Stimulated activated CD8-positive, alpha-beta memory T cell treated with anti-CD3 and anti-CD28 coated beads, Interleukin-12 subunit alpha, Interleukin-12 subunit beta, amount 100 ng/mL, for 24 hours (primary cell): ENCODE measurements around the gene OR2F1.

Source experiments
- DNase-seq: peaks from one replicate; pipeline ENCODE4 v3.0.0-alpha.2; 2020; ENCODE audit errors: extremely low read depth

Gene OR2F1

DNA sequence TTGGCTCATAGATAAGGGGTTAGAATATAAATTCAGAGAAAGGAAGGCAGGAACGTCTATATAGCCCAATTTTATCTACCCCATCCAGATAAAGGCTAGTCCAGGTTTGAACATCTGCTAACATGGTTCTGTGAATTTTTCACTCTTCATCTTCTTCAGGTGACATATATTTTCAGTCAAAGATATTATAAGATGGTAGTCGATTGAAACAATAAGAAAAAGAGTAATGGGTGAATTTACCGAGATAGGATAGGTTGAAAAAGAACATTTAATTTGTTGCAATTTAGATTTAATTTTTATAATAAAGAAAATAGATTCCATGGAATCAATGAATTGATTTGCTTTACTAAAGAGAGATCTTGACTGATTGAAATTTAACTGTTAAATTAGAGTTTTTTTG is at the start of gene OR2F1:
Gene OR2F1, plus strand, starts transcription at position 301 of the 400 bp plus-strand sequence. CDS start 5,127 bp downstream, outside the sequence.
- DNase-seq, result no peak

- no peak for DNase-seq
Measured at GRCh38 chr7:143905509-143905908, 49.1 kb upstream of the OR2F1 start.

DNA sequence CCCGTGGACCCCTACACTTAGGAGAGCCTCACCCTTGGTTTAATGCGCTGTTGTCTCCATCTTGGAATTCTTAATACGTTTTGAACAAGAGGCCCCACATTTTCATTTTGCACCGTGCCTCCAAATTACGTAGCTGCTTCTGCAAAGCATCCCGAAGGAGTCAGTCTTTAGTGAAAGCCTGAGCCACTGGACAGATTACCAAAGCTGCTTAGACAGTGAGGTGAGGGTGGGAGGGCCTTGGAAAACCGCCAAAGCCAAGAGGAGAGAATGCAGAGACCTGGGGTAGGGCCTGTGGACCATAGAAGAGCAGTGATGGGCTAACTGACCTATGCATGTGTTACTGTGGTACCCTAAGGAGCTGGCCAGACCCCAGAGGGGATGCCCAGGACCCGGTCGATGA is 48.5 kb upstream of the OR2F1 start:
- no peak for DNase-seq

DNA sequence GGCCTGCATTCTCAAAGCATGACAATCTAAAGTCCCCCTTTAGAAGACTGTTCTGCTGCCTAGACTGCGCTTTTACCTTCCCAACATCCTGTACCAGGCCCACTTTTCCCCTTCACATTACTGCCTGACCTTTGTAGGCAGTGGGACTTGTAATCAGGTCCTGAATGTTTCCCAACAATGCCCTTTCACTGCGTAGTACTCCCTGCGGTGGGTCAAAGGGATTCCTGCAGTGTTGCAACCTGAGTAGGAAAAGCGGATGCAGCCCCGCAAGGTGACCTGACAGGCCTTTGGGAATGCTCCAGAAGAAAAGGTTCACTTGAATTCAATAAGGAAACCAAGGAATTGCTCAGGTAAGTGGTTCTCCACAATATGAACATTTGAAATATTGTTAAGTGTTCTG is 47.7 kb upstream of the OR2F1 start:
- DNase-seq, result no peak

DNA sequence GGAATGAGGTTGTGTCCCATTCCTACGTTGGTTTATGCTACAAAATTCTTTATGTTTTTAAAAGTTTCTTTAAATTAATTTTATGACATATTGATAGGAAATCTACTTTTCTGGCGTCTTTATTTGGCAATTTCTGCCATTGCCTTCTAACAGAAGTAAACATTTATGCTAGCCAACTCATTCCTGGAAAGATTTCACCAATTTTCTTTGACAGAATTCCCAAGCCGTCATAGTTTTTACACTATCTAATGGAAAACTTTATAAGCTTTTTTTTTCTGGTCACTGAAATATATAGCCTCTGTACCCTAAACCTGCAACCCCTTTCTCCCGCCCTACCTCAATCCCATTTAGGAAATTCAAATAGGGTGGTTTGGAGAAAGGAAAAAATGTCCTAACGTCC is 46.5 kb upstream of the OR2F1 start:
- no peak for DNase-seq

DNA sequence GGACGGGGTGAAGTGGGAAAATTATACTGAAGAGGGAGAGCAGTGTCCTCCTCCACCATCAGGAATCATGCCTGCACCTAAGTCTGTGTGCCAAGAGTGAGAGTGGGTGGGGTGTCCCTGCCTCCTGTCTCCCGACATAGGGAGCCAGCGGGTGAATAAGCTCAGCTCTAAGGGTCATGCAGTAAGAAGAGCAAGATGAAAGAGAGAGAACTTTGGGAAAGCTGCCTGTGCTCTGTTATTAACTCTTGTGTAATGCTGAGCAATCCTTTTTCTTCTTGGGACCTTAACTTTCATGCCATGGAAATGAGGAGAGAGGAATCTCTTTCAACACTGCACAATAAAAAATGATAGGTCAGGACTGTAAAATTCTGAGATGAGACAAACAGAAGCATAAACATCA is 44.8 kb upstream of the OR2F1 start:
- no peak for DNase-seq

- no peak for DNase-seq
Measured at GRCh38 chr7:143910473-143911248, 44.0 kb upstream of the OR2F1 start.

GRCh38 chr7:143913945-143914615 is 40.6 kb upstream of the OR2F1 start:
- no peak for DNase-seq

- no peak for DNase-seq
Measured at GRCh38 chr7:143914938-143915652, 39.5 kb upstream of the OR2F1 start.

GRCh38 chr7:143924851-143925250 is 29.8 kb upstream of the OR2F1 start:
- DNase-seq, result no peak

DNA sequence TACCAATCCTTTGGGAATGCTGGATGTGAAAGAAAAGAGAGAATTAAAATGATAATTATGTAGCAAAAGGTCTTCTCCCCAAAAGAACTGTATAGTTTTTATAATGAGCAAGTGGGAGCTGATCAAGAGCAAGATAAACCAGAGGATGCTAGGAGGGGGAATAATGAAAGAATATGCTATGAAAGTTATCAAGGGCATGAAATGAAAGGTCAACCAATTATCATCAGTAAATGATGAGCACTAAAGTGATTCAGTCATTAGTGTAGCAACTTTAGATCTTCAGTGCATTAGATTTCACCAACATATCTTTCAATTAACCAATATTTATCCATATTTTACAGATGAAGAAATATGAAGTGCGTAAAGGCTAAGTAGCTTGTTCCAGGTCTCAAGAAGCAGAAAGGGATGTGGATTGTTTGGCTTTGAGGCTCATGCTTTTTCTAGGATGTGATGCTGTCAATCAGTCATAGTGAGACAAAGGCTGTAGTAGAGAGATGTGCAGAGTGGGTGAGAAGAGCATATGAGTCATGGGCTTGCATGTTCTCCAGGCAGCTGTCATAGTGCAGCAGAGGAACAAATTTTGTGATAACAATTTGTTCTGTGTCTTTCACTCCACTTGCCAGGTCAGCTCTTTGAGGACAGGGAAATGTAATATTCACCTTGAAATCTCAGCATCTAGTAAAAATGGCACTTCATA is 25.3 kb upstream of the OR2F1 start:
- DNase-seq, result no peak

DNA sequence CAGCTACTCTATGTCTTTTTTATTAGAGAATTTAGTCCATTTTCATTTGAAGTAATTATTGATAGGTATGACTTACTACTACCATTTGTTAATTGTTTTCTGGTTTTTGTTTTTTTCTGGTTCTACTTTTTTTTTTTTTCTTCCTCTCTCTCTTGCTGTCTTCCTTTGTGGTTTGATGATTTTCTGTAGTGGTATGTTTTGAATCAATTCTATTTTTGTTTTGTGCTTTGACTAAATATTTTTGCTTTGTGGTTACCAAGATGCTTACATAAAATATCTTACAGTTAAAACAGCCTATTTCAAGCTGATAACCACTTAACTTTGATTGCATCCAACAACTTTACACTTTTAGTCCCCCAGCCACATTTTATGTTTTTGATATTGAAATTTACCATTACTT is 22.9 kb upstream of the OR2F1 start:
- DNase-seq, result no peak

GRCh38 chr7:143934526-143935325 is 19.9 kb upstream of the OR2F1 start, which contains the start of gene OR2F2:
Gene OR2F2 (plus strand): TSS chr7:143935233. CDS start chr7:143935233, 0 bp downstream.
- DNase-seq, result no peak

- no peak for DNase-seq
Measured at GRCh38 chr7:143936087-143937009, 18.3 kb upstream of the OR2F1 start.

- DNase-seq, result no peak
Measured at GRCh38 chr7:143938379-143939243, 16.0 kb upstream of the OR2F1 start.

DNA sequence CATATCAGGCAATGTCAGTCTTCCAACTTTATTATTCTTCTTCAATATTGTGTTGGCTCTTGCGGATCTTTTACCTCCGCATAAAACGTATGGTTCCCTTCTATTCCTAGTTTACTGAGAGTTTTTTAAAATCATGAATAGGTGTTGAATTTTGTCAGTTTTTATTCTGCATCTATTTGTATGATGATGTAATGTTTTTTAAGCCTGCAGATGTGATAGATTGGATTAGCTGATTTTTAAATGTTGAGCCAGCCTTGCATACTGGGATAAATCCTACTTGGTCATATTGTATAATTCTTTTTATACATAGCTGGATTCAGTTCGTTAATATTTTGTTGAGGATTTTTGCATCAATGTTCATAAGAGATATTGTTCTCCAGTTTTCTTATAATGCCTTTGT is 9.2 kb upstream of the OR2F1 start:
- DNase-seq, result no peak

DNA sequence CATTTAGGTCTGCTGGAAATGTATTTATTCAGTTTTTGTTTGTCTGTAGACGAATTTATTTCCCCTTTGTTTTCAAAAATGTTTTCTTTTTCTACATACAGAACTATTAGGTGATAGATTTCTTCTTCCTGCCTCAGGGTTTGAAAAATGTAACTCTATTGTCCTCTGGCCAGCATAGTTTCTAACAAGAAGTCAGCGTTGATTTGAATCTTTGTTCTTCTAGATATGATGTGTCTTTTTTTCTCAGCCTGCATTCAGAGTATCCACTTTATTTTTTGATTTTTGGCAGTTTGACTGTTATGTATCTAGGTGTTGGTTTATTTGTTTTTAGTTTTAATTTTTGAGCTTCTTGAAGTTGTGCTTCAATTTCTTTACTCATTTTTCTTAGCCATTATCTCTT is 7.5 kb upstream of the OR2F1 start:
- no peak for DNase-seq

GRCh38 chr7:143948733-143949132 is 5.9 kb upstream of the OR2F1 start:
- DNase-seq, result no peak

GRCh38 chr7:143953421-143953820 is 1.2 kb upstream of the OR2F1 start:
- no peak for DNase-seq
